GM21447 (cell line): ENCODE data around the gene SPPL2C.

ENCODE experiments used
- ATAC-seq: cut with Tn5 transposase; IDR thresholded peaks from one replicate; pipeline ENCODE4 v1.9.1; 2021; ENCODE audit not compliant: unreplicated experiment

Gene SPPL2C

GRCh38 chr17:45874151-45874550, 29.5 kb downstream of the SPPL2C start:
- no peak for ATAC-seq

GRCh38 chr17:45876539-45876938, 31.9 kb downstream of the SPPL2C start:
- no peak for ATAC-seq

GRCh38 chr17:45877467-45877866, 32.8 kb downstream of the SPPL2C start:
- no peak for ATAC-seq

GRCh38 chr17:45883063-45883462, 38.4 kb downstream of the SPPL2C start:
- ATAC-seq, result no peak

- ATAC-seq, result no peak
These were observed 42.2 kb downstream of the SPPL2C start for GRCh38 chr17:45886852-45887251.

- ATAC-seq, result no peak
These were observed 43.7 kb downstream of the SPPL2C start for GRCh38 chr17:45888392-45888791.

- ATAC-seq, result no peak
These were observed 44.9 kb downstream of the SPPL2C start for GRCh38 chr17:45889579-45889978.

GRCh38 chr17:45893725-45894021, 49.0 kb downstream of the SPPL2C start:
- ATAC-seq, result no peak

GRCh38 chr17:45894022-45894784, 49.5 kb downstream of the SPPL2C start, which contains the start of gene MAPT:
Gene MAPT (plus strand): TSS chr17:45894554. CDS start chr17:45962338, 67,784 bp downstream.
- no peak for ATAC-seq

GRCh38 chr17:45895304-45895968, 50.8 kb downstream of the SPPL2C start:
- ATAC-seq, result no peak

- no peak for ATAC-seq
These were observed 51.5 kb downstream of the SPPL2C start for GRCh38 chr17:45895969-45896785.
